K562 (cell line): ENCODE data around the gene FBXO11. TPM values are rescaled to one million over a fixed set of nuclear protein-coding genes. Genes with fewer than 3 reads are reported as not detected.

ENCODE experiments used
- ATAC-seq: fragments of 200-7000 bp; cut with Tn5 transposase; 3 replicates; pipeline ENCODE4 v1.9.1; 2020; ENCODE audit warnings: moderate library complexity
- BruUV-seq: library from RNA; stranded (reverse); fragments of 400-500 nt; replicated peaks from 2 replicates; lab custom pipeline; 2021; lab: Mats Ljungman, UMichigan
- CTCF ChIA-PET: fragments of 300-600 bp; formaldehyde crosslinking; extraction: SDS; loops from one replicate; lab custom pipeline; 2021; ENCODE audit warnings: low intra/inter-chr PET ratio; lab: Yijun Ruan, JAX
- POLR2A ChIA-PET: fragments of 300-600, 350-650 bp; sonication (Branson Sonifier 250); formaldehyde crosslinking; extraction: SDS; loops from one replicate; lab custom pipeline; 2021; ENCODE audit warnings: antibody characterized with exemption, inconsistent platforms; lab: Yijun Ruan, JAX
- DNase-seq, 4 experiments: peaks; one replicate each; pipeline versions ENCODE4 v3.0.0 to v3.0.0-alpha.2; 2011 to 2018; ENCODE audit warnings: low spot score in 3 of 4, mixed read lengths in 3 of 4; ENCODE audit errors: extremely low read depth in 1 of 4
- FAIRE-seq: peaks from 2 replicates; lab custom pipeline; 2011; peaks lifted over from hg19 to GRCh38; lab: Jason Lieb, UNC
- H2AFZ ChIP-seq: 2 replicates; pipeline ENCODE4 v1.6.0; 2011; ENCODE audit warnings: low read depth, low read length, control low read depth, inconsistent platforms
- H3K27ac ChIP-seq: fragments of 200-600 bp; 3 replicates; pipeline ENCODE4 v1.8.0; 2011; ENCODE audit warnings: low read depth, mild to moderate bottlenecking, control low read depth, inconsistent platforms, low read length, moderate library complexity, mixed read lengths; ENCODE audit errors: extremely low read depth
- H3K27me3 ChIP-seq, 2 experiments: fragments of 300-600 bp in 1 of 2; 2 replicates in 1 of 2; 3 replicates in 1 of 2; pipeline versions ENCODE4 v1.6.0 to v1.8.0; 2011; ENCODE audit warnings: inconsistent platforms in 2 of 2, low read length in 2 of 2, mild to moderate bottlenecking in 1 of 2, mixed read lengths in 1 of 2, moderate library complexity in 1 of 2; ENCODE audit not compliant: control insufficient read depth in 2 of 2, insufficient read depth in 2 of 2
- H3K36me3 ChIP-seq: fragments of 300-600 bp; 3 replicates; pipeline ENCODE4 v1.8.0; 2011; ENCODE audit warnings: mild to moderate bottlenecking, low read length, inconsistent platforms; ENCODE audit not compliant: control insufficient read depth, insufficient read depth
- H3K4me1 ChIP-seq, 2 experiments: fragments of 200-600 bp in 1 of 2; replicated peaks in 1 of 2; 2 replicates in 1 of 2; 3 replicates in 1 of 2; pipeline versions ENCODE4 v1.5.1 to v1.8.0; 2011; ENCODE audit warnings: inconsistent platforms in 2 of 2, low read length in 2 of 2, mild to moderate bottlenecking in 1 of 2, mixed read lengths in 1 of 2, moderate library complexity in 1 of 2; ENCODE audit not compliant: control insufficient read depth in 2 of 2, insufficient read depth in 2 of 2
- H3K4me2 ChIP-seq: 2 replicates; pipeline ENCODE4 v1.6.1; 2011; ENCODE audit warnings: low read length, control low read depth, inconsistent platforms, mixed read lengths; ENCODE audit not compliant: insufficient read depth
- H3K4me3 ChIP-seq: fragments of 200-600 bp; sonication (generic), shearing (Covaris generic); 2 replicates; pipeline ENCODE4 v1.5.1; 2016; ENCODE audit warnings: control low read depth, inconsistent platforms
- H3K79me2 ChIP-seq: fragments of 200-600 bp; 3 replicates; pipeline ENCODE4 v1.8.0; 2011; ENCODE audit warnings: low read length, inconsistent platforms; ENCODE audit not compliant: control insufficient read depth, insufficient read depth
- H3K9ac ChIP-seq, 2 experiments: 2 replicates each; pipeline versions ENCODE4 v1.6.0 to v1.6.1; 2011; ENCODE audit warnings: low read depth in 2 of 2, low read length in 2 of 2, control low read depth in 1 of 2, inconsistent platforms in 1 of 2, mild to moderate bottlenecking in 1 of 2, mixed read lengths in 1 of 2; ENCODE audit not compliant: insufficient read depth in 1 of 2
- H3K9me1 ChIP-seq: one replicate; pipeline ENCODE4 v1.6.0; 2011; ENCODE audit warnings: inconsistent platforms, mild to moderate bottlenecking, low read length, moderate library complexity; ENCODE audit not compliant: control insufficient read depth, insufficient read depth
- H3K9me3 ChIP-seq: replicated peaks from 2 replicates; pipeline ENCODE4 v1.5.1; 2011; ENCODE audit warnings: low read depth, low read length, inconsistent platforms; ENCODE audit not compliant: control insufficient read depth, insufficient read depth
- H4K20me1 ChIP-seq: replicated peaks from 2 replicates; pipeline ENCODE4 v1.6.1; 2011; ENCODE audit warnings: low read length, inconsistent platforms, mixed read lengths; ENCODE audit not compliant: control insufficient read depth, insufficient read depth
- NCOA6 ChIP-seq: fragments of 450-650 bp; IDR thresholded peaks from 2 replicates; pipeline ENCODE4 v1.6.1; 2017; ENCODE audit warnings: mild to moderate bottlenecking
- NFXL1 ChIP-seq: fragments of 450-650 bp; formaldehyde crosslinking; IDR thresholded peaks from 2 replicates; pipeline ENCODE4 v1.4.0; 2021; ENCODE audit warnings: mild to moderate bottlenecking
- PCBP1 ChIP-seq: fragments of 200-400 bp; formaldehyde crosslinking; IDR thresholded peaks from 2 replicates; pipeline ENCODE4 v1.6.1; 2018; ENCODE audit warnings: mild to moderate bottlenecking, low read depth, low read length; ENCODE audit not compliant: poor library complexity, severe bottlenecking
- RB1 ChIP-seq: fragments of 450-650 bp; IDR thresholded peaks from 2 replicates; pipeline ENCODE4 v1.6.1; 2017; ENCODE audit warnings: low read depth, mild to moderate bottlenecking
- TCF3 ChIP-seq: sonication (generic); formaldehyde crosslinking; IDR thresholded peaks from 2 replicates; pipeline ENCODE4 v1.4.0; 2020; ENCODE audit warnings: mild to moderate bottlenecking, missing genetic modification reagents
- ZNF324 ChIP-seq: fragments of 250-450 bp; sonication (Bioruptor Pico); IDR thresholded peaks from 2 replicates; pipeline ENCODE4 v1.4.0; 2020; ENCODE audit warnings: mild to moderate bottlenecking
- ZNF717 ChIP-seq: fragments of 250-450 bp; sonication (Bioruptor Pico); IDR thresholded peaks from 2 replicates; pipeline ENCODE4 v1.5.0; 2021
- WGBS: fragments of 100-300 bp; shearing (Covaris generic); methylation state at CpG from one replicate; pipeline ENCODE4 v1.1.6; 2016; ENCODE audit warnings: low coverage, mixed read lengths; ENCODE audit not compliant: insufficient coverage; ENCODE audit errors: missing lambda C conversion rate; 5-methylcytosine and 5-hydroxymethylcytosine counted together
- in situ Hi-C: fragments of 300-500 bp; cut with MboI; formaldehyde crosslinking; loops from 4 replicates; pipeline ENCODE4 v1.15.0; 2018; ENCODE audit warnings: inconsistent platforms, mixed read lengths
- intact Hi-C: fragments of 100-400 bp; cut with micrococcal nuclease; formaldehyde crosslinking; loops from 2 replicates; pipeline ENCODE4 v1.14.2; 2022
- polyA plus RNA-seq, 8 experiments: library from polyadenylated mRNA; depleted of rRNA in 4 of 8; stranded (reverse) in 5 of 8; unstranded in 3 of 8; fragments of >200 nt; fragmentation: Nextera tagmentation in 2 of 8; fragmentation: Illumina TruSeq in 1 of 8; extraction: Ambion mirVana in 2 of 8; extraction: Trizol in 1 of 8; gene quantifications; 2 replicates each; pipeline versions ENCODE4 v1.2.1 to v1.2.3, GENCODE V29; 2011 to 2014; ENCODE audit warnings: inconsistent platforms in 1 of 8, missing spikeins in 1 of 8
- total RNA-seq, 7 experiments: library from RNA; depleted of rRNA in 6 of 7; stranded (reverse); fragments of >200 nt in 6 of 7; fragmentation: Illumina TruSeq in 2 of 7; extraction: Trizol in 2 of 7; gene quantifications; 2 replicates each; pipeline versions ENCODE4 v1.2.1 to v1.2.3, GENCODE V29; 2011 to 2021; ENCODE audit warnings: low replicate concordance in 1 of 7
- TF ChIP-seq, protein P1 (sequence below): fragments of 450-650 bp; IDR thresholded peaks from 2 replicates; pipeline ENCODE4 v1.6.1; 2017; ENCODE audit warnings: antibody characterized with exemption
- TF ChIP-seq, protein P2 (sequence below): fragments of 150-350 bp; conservative IDR thresholded peaks from 2 replicates; pipeline ENCODE4 v1.6.1; 2014; ENCODE audit warnings: low read length
- TF ChIP-seq, protein P3 (sequence below): sonication (generic); formaldehyde crosslinking; IDR thresholded peaks from 2 replicates; pipeline ENCODE4 v1.8.0; 2022; ENCODE audit warnings: missing genetic modification reagents, mild to moderate bottlenecking, borderline replicate concordance

FBXO11 gene
- total and polyA plus RNA-seq, 9 of the 15 experiments (the other 6 are each of a cell fraction or from before 2014, with no cell fraction given), result 8.8 to 44.5 (median 24.1) TPM

DNA sequence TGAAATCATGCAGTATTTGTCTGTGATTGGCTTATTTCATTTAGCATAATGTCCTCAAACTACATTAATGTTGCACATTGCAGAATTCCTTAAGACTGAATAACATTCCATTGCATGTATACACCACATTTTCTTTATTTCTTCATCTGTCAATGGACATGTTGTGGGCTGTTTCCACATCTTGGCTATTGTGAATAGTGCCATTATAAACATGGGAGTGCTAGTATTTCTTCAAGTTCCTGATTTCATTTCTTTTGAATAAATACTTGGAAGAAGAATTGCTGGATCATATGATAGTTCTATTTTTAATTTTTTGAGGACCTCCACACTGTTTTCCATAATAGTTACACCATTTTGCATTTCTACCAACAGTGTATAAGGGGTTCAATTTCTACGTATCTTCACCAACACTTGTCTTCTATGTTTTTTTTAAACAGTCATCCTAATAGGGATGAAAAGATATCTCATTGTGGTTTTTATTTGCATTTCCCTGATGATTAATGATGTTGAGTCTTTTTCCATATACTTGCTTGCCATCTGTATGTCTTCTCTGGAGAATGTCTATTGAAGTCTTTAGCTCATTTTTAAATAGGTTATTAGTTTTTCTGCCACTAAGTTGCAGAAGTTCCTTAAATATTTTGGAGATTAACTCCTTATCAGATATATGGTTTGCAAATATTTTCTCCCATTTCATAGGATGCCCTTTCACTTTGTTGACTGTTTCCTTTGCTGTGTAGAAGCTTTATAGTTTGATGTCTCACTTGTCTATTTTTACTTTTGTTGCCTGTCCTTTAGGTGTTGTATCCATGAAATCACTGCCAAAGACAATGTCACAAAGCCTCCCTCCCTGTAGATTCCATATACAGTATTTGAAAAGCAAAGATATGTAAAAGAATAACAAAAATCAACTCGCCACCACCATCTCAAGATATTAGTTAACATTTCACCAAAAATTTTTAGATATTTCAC, 14.6 kb downstream of the FBXO11 start:
- H3K4me3 ChIP-seq, result no peak overlapping the region
- peaks cover 4 to 20% of the 10 kb centered on the region in 2 experiments; a peak in 4 of 5 replicates for H3K4me1 ChIP-seq
- peaks cover 20% of the 10 kb centered on the region; the same call in 2 of the 3 replicates for H3K36me3 ChIP-seq
- POLR2A ChIA-PET, result interaction anchor here (1.5 kb wide), 1 partner anchor 10 kb away, joined by 4 read pairs; no protein-coding TSS in a partner anchor
- ATAC-seq (no peak), DNase-seq (no peak), FAIRE-seq (no peak)
- H3K4me2 ChIP-seq, result no peak overlapping the region
- no peaks in the 10 kb centered on the region for H3K9me1 ChIP-seq
- H3K27me3 ChIP-seq, result no peaks in the 10 kb centered on the region
- no peaks in the 10 kb centered on the region for H3K9me3 ChIP-seq
- H3K27ac ChIP-seq, result no peak overlapping the region
- H3K79me2 ChIP-seq, result peaks cover 100% of the 10 kb centered on the region
- intact Hi-C loops, result no loop called here
- TSS peak; percentile 11 for BruUV-seq
- CTCF ChIA-PET, result no interaction called here
- no peak overlapping the region for H3K9ac ChIP-seq
- WGBS, result 100% methylated on average over 2 of the region's 2 CpGs
- no peak for TF ChIP-seq ZNF324 (CRISPR knock-in tag)
- no peak for TF ChIP-seq ZNF717 (CRISPR knock-in tag)
- TF ChIP-seq, protein P1, sequence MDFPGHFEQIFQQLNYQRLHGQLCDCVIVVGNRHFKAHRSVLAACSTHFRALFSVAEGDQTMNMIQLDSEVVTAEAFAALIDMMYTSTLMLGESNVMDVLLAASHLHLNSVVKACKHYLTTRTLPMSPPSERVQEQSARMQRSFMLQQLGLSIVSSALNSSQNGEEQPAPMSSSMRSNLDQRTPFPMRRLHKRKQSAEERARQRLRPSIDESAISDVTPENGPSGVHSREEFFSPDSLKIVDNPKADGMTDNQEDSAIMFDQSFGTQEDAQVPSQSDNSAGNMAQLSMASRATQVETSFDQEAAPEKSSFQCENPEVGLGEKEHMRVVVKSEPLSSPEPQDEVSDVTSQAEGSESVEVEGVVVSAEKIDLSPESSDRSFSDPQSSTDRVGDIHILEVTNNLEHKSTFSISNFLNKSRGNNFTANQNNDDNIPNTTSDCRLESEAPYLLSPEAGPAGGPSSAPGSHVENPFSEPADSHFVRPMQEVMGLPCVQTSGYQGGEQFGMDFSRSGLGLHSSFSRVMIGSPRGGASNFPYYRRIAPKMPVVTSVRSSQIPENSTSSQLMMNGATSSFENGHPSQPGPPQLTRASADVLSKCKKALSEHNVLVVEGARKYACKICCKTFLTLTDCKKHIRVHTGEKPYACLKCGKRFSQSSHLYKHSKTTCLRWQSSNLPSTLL, result no peak
- TF ChIP-seq, protein P2, sequence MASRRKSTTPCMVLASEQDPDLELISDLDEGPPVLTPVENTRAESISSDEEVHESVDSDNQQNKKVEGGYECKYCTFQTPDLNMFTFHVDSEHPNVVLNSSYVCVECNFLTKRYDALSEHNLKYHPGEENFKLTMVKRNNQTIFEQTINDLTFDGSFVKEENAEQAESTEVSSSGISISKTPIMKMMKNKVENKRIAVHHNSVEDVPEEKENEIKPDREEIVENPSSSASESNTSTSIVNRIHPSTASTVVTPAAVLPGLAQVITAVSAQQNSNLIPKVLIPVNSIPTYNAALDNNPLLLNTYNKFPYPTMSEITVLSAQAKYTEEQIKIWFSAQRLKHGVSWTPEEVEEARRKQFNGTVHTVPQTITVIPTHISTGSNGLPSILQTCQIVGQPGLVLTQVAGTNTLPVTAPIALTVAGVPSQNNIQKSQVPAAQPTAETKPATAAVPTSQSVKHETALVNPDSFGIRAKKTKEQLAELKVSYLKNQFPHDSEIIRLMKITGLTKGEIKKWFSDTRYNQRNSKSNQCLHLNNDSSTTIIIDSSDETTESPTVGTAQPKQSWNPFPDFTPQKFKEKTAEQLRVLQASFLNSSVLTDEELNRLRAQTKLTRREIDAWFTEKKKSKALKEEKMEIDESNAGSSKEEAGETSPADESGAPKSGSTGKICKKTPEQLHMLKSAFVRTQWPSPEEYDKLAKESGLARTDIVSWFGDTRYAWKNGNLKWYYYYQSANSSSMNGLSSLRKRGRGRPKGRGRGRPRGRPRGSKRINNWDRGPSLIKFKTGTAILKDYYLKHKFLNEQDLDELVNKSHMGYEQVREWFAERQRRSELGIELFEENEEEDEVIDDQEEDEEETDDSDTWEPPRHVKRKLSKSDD, result no peak
- TF ChIP-seq, protein P3, sequence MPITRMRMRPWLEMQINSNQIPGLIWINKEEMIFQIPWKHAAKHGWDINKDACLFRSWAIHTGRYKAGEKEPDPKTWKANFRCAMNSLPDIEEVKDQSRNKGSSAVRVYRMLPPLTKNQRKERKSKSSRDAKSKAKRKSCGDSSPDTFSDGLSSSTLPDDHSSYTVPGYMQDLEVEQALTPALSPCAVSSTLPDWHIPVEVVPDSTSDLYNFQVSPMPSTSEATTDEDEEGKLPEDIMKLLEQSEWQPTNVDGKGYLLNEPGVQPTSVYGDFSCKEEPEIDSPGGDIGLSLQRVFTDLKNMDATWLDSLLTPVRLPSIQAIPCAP (CRISPR knock-in tag), result no peak
- TF ChIP-seq RB1, result no peak
- TF ChIP-seq PCBP1, result no peak
- TF ChIP-seq NCOA6, result no peak
- no peak for TF ChIP-seq TCF3
- no peak for TF ChIP-seq NFXL1 (CRISPR knock-in tag)
- TF ChIP-seq, all 486 proteins: peak for 0
- in situ Hi-C loops, result no loop called here
- H2AFZ ChIP-seq, result no peak overlapping the region
- H4K20me1 ChIP-seq, result peaks cover 8% of the 10 kb centered on the region; the same call in 1 of the 2 replicates
